ENCODE data around the gene ST8SIA5.

Gene ST8SIA5

GRCh38 chr18:46632401-46633071 is 124.3 kb downstream of the ST8SIA5 start:
- no peak for DNase-seq (ENCODE audit: extremely low read depth in 1 of 2, low read depth in 1 of 2)

- no peak for DNase-seq (ENCODE audit: extremely low read depth in 1 of 2, low read depth in 1 of 2)
Observed at GRCh38 chr18:46630991-46631390, 125.9 kb downstream of the ST8SIA5 start.

- DNase-seq (ENCODE audit: extremely low read depth in 1 of 2, low read depth in 1 of 2), result no peak
Observed at GRCh38 chr18:46630160-46630559, 126.7 kb downstream of the ST8SIA5 start.

GRCh38 chr18:46629361-46629760 is 127.5 kb downstream of the ST8SIA5 start:
- no peak for DNase-seq (ENCODE audit: extremely low read depth in 1 of 2, low read depth in 1 of 2)

- no peak for DNase-seq (ENCODE audit: extremely low read depth in 1 of 2, low read depth in 1 of 2)
Observed at GRCh38 chr18:46628206-46628605, 128.6 kb downstream of the ST8SIA5 start.

GRCh38 chr18:46627136-46627535 is 129.7 kb downstream of the ST8SIA5 start:
- DNase-seq (ENCODE audit: extremely low read depth in 1 of 2, low read depth in 1 of 2), result no peak

- DNase-seq (ENCODE audit: extremely low read depth in 1 of 2, low read depth in 1 of 2), result no peak
Observed at GRCh38 chr18:46625069-46625468, 131.8 kb downstream of the ST8SIA5 start.

GRCh38 chr18:46624127-46624526 is 132.7 kb downstream of the ST8SIA5 start:
- DNase-seq (ENCODE audit: extremely low read depth in 1 of 2, low read depth in 1 of 2), result no peak

GRCh38 chr18:46623541-46623940 is 133.3 kb downstream of the ST8SIA5 start:
- no peak for DNase-seq (ENCODE audit: extremely low read depth in 1 of 2, low read depth in 1 of 2)

GRCh38 chr18:46622999-46623398 is 133.9 kb downstream of the ST8SIA5 start:
- no peak for DNase-seq (ENCODE audit: extremely low read depth in 1 of 2, low read depth in 1 of 2)

GRCh38 chr18:46622451-46622850 is 134.4 kb downstream of the ST8SIA5 start:
- DNase-seq (ENCODE audit: extremely low read depth in 1 of 2, low read depth in 1 of 2), result no peak

- no peak for DNase-seq (ENCODE audit: extremely low read depth in 1 of 2, low read depth in 1 of 2)
Observed at GRCh38 chr18:46621871-46622270, 135.0 kb downstream of the ST8SIA5 start.

GRCh38 chr18:46621111-46621766 is 135.6 kb downstream of the ST8SIA5 start:
- no peak for DNase-seq (ENCODE audit: extremely low read depth in 1 of 2, low read depth in 1 of 2)

GRCh38 chr18:46619559-46619958 is 137.3 kb downstream of the ST8SIA5 start:
- DNase-seq (ENCODE audit: extremely low read depth in 1 of 2, low read depth in 1 of 2), result no peak

Data from activated CD8-positive, alpha-beta memory T cell treated with anti-CD3 and anti-CD28 coated beads for 1 hour (primary cell).